ENCODE data around the gene ZNF578.
"Not testable (repeated sequence)": the region's sequence is repeated elsewhere in the genome, so short reads cannot be mapped to it uniquely, and the experiment has no call there.

Gene ZNF578

GRCh38 chr19:52453324-52454094 lies at the start of gene ZNF578:
Gene ZNF578 (plus strand): TSS chr19:52453553. CDS start chr19:52501846, 48,293 bp downstream.
- DNase-seq (ENCODE audit: low read depth, low spot score), result peak; percentile 92

GRCh38 chr19:52410276-52410675 lies 43.1 kb upstream of the ZNF578 start:
- no peak for DNase-seq (ENCODE audit: low read depth, low spot score)

GRCh38 chr19:52415711-52416110 lies 37.6 kb upstream of the ZNF578 start:
- DNase-seq (ENCODE audit: low read depth, low spot score), result no peak

DNA sequence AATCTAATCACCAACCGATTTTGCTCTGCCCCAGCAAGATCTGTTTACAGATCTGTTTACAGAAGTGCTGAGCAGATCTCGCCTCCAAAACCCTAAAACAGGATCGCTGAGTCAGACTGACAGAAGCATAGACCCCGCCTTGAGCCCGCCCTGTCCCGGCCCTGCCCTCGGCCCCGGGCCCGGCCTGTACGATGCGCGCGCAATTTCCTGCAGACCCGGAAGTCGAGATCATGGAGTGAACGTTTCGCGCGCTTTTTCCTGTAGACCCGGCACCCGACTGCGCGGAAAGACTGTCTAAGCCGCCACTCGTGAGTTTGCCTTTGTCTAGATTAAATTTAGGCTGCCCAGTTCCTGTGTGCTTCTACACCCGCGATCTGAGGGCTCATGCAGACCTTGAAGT lies 24.4 kb upstream of the ZNF578 start, which contains the start of gene ZNF534:
ZNF534 (plus strand) TSS at position 212 of the 400 bp plus-strand sequence. CDS start 2,327 bp downstream, outside the sequence.
- no peak for DNase-seq (ENCODE audit: low read depth, low spot score)

GRCh38 chr19:52442179-52442578 lies 11.2 kb upstream of the ZNF578 start:
- DNase-seq (ENCODE audit: low read depth, low spot score), result no peak

DNA sequence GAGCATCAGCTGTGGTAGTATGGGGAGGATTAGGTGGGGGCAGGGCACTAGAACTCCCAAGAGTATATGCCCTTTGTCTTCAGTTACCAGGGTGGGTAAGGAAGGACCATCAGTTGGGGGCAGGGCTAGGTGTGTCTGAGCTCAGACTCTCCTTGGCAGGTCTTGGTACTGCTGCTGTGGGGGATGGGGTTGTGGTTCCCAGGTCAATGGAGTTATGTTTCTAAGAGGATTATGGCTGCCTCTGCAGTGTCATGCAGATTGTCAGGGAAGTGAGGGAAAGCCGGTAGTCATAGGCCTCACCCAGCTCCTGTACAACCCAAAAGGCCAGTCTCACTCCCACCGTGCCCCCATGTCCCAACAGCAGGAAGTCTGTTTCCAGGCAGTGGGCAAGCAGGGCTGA lies 8.8 kb upstream of the ZNF578 start:
- no peak for DNase-seq (ENCODE audit: low read depth, low spot score)

GRCh38 chr19:52451241-52451640 lies 2.1 kb upstream of the ZNF578 start:
- DNase-seq (ENCODE audit: low read depth, low spot score), result no peak

DNA sequence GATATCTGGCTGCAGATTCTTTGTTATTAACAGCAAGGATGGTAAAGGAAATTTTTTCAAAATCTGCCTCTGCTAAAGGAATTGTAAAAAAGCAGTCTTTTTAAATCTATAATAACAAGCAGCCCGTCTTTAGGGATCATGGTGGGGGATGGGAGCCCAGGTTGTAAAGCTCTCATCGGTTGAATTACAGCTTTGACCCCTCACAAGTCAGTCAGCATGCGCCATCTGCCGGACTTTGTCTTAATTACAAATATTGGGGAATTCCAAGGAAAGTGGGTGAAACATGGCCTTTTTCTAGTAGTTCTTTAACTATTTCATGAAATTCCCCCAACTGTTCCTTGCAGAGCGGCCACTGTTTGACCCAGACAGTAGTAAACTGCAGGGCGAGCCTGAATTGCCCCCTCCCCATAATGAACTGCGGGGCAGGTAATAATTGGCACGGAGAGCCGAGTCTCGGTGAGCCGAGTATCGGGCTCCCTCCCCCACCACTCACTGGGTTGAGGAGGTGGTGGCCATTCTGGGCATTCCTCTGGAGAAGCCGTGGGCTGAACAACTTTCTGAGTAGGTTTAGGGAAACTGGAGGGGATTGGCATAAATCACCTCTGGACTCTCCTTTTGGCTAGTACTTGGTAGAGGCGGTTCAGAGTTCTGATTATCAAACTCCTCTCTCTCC lies 11.6 kb downstream of the ZNF578 start:
- no peak for DNase-seq (ENCODE audit: low read depth, low spot score)

- DNase-seq (ENCODE audit: low read depth, low spot score), result no peak
These were observed 20.4 kb downstream of the ZNF578 start for GRCh38 chr19:52473655-52474350.

GRCh38 chr19:52474351-52475127 lies 21.2 kb downstream of the ZNF578 start:
- no peak for DNase-seq (ENCODE audit: low read depth, low spot score)

- DNase-seq (ENCODE audit: low read depth, low spot score), result not testable (repeated sequence)
These were observed 30.9 kb downstream of the ZNF578 start for GRCh38 chr19:52484111-52484743.

DNA sequence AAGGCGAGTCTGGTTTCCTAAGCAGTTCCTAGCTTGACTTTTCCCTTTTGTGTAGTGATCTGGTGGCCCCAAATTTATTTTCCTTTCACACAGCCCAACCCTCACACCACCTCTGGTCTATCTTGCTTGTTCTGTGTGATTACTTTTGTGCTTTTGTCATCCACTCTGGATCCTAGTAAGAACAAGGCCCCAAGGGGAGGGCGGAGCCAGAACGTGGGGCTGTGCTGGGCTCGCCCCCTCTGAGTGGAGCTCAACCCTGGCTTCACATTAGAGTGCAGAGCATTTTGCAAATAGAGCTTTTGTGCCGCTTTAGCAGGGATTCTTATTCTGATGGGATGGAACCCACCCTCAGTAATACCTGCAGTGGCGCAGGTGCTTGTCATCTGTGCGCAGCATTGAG lies 31.7 kb downstream of the ZNF578 start:
- DNase-seq (ENCODE audit: low read depth, low spot score), result not testable (repeated sequence)

DNA sequence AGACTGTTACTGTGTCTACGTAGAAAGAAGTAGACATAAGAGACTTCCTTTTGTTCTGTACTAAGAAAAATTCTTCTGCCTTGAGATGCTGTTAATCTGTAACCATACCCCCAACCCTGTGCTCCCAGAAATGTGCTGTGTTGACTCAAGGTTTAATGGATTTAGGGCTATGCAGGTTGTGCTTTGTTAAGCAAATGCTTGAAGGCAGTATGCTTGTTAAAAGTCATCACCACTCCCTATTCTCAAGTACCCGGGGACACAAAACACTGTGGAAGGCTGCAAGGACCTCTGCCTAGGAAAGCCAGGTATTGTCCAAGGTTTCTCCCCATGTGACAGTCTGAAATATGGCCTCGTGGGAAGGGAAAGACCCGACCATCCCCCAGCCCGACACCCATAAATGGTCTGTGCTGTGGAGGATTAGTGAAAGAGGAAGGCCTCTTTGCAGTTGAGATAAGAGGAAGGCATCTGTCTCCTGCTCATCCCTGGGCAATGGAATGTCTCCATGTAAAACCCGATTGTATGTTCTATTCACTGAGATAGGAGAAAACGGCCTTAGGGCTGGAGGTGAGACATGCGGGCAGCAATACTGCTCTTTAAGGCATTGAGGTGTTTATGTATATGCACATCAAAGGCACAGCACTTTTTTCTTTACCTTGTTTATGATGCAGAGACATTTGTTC lies 32.3 kb downstream of the ZNF578 start:
- DNase-seq (ENCODE audit: low read depth, low spot score), result not testable (repeated sequence)

GRCh38 chr19:52492201-52492993 lies 39.0 kb downstream of the ZNF578 start:
- DNase-seq (ENCODE audit: low read depth, low spot score), result no peak

DNA sequence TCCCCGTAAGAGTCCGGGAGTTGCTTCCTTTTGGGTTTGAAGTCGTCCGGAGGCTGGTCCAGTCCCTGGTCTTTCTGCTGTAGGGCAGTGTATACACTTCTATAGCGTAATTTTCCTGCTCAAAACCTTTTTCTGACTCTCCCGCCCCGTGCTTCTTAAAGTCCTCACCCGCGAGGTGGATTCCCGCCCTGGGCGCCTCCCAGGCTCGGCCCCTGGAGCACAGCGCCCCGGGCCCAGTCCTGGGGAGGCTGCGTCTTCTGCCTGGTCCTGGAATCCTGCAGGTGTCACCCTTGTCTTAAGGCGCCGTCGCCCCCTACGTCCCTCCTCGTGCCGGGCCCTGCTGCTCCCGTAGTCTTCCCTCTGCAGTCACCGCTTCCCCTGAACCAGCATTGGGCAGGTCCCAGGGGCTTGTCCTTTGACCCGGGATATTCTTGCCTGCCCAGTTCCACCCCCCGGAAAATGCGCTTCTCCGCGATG lies 39.7 kb downstream of the ZNF578 start:
- DNase-seq (ENCODE audit: low read depth, low spot score), result no peak

DNA sequence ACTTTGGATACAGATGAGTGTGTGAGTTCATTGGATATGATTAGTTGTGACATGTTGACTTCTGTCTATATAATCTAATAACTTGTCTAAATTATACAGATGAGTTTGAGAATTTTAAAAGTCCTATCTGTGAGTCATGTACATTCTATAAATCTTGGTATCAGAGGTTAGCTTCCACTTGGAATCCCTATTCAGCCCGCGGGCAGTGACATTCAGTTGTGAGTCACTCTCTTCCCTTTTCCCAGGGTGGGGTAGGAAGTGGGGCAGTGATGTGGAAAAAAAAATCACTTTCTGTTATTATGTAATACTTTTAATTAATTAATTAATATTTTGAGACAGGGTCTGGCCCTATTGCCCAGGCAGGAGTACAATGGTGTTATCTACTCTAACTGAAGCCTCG lies 41.2 kb downstream of the ZNF578 start:
- no peak for DNase-seq (ENCODE audit: low read depth, low spot score)

- DNase-seq (ENCODE audit: low read depth, low spot score), result no peak
These were observed 45.2 kb downstream of the ZNF578 start for GRCh38 chr19:52498571-52498970.

- DNase-seq (ENCODE audit: low read depth, low spot score), result not testable (repeated sequence)
These were observed 47.1 kb downstream of the ZNF578 start for GRCh38 chr19:52500474-52500873.

DNA sequence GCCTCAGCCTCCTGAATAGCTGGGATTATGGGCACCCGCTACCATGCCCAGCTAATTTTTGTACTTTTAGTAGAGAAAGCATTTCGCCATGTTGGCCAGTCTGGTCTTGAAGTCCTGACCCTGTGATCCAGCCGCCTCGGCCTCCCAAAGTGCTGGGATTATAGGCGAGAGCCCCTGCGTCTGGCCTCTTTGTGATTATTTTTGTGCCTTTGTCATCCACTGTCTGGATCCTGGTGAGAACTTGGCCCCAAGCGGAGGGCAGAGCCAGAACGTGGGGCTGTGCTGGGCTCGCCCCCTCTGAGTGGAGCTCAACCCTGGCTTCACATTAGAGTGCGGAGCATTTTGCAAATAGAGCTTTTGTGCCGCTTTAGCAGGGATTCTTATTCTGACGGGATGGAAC lies 47.6 kb downstream of the ZNF578 start:
- DNase-seq (ENCODE audit: low read depth, low spot score), result not testable (repeated sequence)

DNA sequence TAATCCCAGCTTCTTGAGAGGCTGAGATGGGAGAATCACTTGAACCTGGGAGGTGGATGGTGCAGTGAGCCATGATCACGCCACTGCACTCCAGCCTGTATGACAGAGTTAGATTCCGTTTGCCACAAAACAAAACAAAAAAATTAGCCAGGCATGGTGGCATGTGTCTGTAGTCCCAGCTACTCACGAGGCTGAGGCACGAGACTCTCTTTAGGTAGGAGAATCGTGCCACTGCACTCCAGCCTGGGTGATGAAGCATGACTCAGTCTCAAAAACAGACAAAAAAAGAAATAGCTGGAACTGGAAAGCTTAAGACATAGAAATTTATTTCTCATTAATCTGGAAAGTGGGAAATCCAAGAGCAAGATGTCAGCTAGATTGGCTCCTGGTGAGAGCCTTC lies 53.9 kb downstream of the ZNF578 start:
- no peak for DNase-seq (ENCODE audit: low read depth, low spot score)
